ENCODE data around the gene SNX25.

GRCh38 chr4:185334326-185334725 lies 124.9 kb downstream of the SNX25 start:
- no peak for TF ChIP-seq CTCF (IDR thresholded peaks at IDR 0.05)
- TF ChIP-seq EP300 (IDR thresholded peaks at IDR 0.05), result no peak
